Measurements from ENCODE around the gene PLA2G6. TPM values are rescaled to one million over a fixed set of nuclear protein-coding genes. Genes with fewer than 3 reads are reported as not detected.

PLA2G6 gene
- total RNA-seq, 4 donors from 2014 or later = 29.2 to 129 (median 44.1) TPM

DNA sequence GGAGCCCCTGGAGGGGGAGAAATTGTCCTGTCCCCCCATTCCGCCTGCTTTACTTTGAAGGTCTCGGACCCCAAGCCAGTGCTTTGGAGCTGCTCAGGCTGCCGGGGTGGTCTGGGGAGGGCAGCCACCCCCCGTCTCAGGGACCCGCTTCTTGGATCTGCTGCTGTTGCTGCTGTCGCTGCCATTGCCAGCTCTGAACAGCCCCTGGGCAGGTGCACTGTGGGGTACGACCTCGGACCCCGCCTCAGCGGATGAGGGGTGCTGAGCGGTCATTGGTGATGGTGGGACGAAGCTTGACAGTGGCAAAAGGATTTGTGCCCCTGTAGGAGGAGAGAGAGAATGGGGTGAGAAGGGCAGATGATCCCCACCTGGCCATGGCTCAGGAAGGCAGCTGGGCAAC is 96.6 kb downstream of the PLA2G6 start:
- TF ChIP-seq, protein P1, sequence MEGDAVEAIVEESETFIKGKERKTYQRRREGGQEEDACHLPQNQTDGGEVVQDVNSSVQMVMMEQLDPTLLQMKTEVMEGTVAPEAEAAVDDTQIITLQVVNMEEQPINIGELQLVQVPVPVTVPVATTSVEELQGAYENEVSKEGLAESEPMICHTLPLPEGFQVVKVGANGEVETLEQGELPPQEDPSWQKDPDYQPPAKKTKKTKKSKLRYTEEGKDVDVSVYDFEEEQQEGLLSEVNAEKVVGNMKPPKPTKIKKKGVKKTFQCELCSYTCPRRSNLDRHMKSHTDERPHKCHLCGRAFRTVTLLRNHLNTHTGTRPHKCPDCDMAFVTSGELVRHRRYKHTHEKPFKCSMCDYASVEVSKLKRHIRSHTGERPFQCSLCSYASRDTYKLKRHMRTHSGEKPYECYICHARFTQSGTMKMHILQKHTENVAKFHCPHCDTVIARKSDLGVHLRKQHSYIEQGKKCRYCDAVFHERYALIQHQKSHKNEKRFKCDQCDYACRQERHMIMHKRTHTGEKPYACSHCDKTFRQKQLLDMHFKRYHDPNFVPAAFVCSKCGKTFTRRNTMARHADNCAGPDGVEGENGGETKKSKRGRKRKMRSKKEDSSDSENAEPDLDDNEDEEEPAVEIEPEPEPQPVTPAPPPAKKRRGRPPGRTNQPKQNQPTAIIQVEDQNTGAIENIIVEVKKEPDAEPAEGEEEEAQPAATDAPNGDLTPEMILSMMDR (IDR thresholded peaks at IDR 0.05; ENCODE audit: low read depth) = no peak

DNA sequence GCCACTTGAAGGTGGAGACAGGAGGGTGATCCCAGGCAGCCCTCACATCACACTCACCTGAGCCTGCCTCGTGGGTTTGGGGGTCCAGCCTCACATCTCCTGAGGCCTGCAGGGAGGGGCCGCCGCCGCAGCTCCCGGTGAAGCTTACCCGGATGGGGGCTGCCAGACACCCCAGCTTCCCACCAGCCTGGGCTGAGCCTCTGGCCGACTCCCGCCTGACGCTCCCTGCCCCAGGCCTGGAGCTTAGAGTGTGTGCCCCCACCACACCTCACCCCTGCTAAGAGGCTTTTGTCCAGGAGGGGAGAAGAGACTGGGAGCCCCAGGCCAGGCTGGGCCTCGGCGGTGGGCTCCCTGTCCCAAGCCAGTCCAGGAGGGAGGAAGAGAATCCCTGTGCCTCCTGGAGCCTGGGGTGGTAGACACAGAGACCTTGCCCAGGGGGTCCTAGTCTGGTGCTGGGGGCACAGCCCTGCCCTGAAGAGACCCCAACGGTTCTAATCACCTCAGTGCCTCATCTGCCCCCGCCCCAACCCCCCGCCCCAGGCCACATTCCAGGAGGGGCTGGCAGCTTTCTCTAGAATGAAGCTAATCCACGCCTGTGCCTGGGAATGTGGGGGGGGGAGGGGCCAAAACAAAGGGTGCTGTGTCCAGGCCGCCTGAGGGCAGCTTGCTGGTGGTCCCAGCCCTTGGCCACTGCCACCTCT is 97.5 kb downstream of the PLA2G6 start, which contains the start of gene SLC16A8:
Gene SLC16A8, minus strand, starts transcription at position 254 of the 701 bp plus-strand sequence. CDS start 1,311 bp downstream, outside the sequence.
- TF ChIP-seq, protein P1 (IDR thresholded peaks at IDR 0.05; ENCODE audit: low read depth) = no peak

DNA sequence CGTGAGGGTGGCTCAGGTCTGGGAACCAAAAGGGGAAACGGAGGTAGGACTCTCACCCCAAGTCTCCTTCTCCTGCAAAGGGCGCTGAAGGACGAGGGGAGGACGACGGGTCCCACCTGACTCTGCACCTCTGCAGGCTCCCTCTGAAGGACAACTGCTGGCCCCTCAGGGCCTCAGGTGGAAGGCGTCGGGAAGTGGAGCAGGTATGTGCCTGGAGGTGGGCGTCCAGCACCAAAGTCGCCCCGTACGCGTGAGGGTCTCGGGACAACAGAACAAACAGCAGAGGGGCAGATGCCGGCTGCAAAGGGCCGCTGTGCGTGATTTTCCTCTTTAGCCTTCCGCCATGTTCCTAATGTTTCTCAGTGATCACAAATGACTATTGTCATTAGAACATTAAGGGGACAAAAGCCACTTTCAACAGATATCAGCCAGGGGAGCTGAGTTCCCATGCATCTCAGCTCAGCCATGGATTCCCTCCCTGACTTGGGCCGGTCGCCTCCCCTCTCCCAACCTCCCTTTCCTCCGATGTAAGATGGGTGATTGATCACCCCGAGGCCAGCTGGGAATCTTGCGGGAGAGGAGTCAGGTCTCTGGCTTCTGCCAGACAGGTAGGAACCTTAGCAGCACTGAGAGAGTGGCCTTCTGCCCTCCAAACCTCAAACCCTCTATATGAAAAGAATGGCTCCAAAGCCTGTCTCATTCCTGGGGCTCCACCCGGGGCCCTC is 98.5 kb downstream of the PLA2G6 start:
- TF ChIP-seq, protein P1 (IDR thresholded peaks at IDR 0.05; ENCODE audit: low read depth) = no peak

DNA sequence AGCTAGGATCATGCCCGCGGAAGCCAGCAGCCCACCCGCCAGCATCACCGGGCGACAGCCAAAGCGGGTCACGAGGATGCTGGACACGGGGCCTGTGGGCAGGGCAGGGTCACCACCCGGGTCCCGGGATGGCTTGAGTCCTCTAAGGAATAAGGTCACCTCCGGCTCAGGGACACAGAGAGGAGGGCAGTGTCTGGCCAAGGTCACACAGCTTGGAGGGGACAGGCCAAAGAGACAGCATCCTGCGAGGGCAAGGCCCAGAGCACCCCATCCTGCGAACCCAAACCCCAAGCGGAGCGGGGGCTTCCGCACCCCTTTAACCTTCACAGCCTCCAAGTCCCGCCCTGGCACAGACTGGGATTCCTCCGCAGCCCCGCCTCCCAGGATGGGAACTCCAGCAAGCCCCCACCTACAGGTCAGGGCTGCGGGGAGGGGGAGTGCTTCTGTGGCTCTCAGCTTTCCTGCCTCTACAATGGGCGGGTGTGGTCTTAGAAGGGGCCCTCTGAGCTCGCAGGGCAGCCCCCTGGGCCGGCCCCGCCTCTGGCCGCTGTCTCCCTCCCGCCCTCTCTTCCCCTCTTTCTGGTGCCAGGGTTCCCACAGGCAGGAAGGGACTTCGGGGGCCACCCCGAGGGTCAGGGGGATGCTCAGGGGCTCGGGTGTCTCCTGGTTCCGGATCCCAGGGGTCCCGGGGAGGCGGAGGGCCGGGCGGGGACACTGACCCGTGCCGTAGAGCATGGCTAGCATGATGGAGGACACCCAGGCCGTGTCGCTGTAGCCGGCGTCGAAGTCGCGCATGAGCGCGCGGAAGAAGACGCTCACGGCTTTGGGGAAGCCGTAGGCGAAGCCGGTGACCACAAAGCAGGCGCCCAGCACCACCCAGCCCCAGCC is 99.4 kb downstream of the PLA2G6 start:
- TF ChIP-seq, protein P1 (IDR thresholded peaks at IDR 0.05; ENCODE audit: low read depth) = no peak

DNA sequence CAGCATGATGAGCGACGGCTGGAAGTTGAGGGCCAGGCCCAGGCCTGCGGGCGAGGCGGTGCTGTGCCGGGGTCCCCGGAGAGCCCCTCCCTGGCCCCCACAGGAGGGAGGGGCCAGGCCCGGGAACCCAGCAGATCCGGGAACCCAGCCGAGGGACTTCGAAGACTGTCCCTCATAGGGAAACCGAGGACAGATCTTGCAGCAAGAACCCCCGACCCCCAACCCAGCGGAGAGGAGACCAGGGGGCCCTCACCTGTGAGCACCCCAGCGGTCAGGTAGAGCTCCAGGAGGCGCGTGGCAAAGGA is 100.0 kb downstream of the PLA2G6 start:
- TF ChIP-seq, protein P1 (IDR thresholded peaks at IDR 0.05; ENCODE audit: low read depth) = no peak

DNA sequence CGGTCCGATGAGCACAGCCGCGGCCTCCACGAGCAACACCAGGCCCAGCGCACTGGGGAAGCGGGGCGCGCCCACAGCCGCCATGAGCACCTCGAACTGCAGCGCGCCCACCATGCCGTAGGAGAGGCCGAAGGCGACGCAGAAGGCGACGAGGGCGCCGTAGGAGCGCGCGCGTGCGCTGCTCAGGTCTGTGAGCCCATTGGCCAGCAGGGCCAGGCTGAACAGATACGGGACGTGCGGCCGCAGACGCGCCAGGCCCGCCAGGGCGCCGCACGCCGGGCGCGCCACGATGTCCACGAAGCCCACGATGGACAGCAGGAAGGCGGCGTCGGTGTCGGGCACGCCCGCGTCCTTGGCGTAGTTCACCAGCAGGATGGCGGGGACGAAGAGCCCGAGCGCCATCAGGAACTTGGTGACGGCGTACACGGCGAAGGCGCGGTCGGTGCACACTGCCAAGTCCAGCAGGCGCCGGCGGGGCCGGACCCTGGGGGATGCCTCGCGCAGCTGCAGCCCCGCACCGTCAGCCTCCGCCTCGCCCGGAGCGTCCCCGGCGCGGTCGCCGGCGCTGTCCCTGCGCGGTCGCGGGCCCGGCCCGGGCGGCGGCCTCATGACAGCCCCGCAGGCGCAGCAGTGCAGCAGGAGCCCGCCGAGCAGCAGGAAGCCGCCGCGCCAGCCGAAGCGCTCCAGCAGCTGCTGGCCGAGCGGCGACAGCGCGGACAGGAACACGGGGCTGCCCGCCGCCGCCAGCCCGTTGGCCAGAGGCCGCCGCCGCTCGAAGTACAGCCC is 100.6 kb downstream of the PLA2G6 start:
- TF ChIP-seq, protein P1 (IDR thresholded peaks at IDR 0.05; ENCODE audit: low read depth) = no peak

All from subcutaneous adipose tissue (tissue), 4 donors.